ENCODE data around the gene TMEM255B.

GRCh38 chr13:113804703-113805430 is 45.8 kb downstream of the TMEM255B start:
- TF ChIP-seq CTCF (IDR thresholded peaks at IDR 0.05; ENCODE audit: low read length), result no peak
- no peak for TF ChIP-seq EZH2 (optimal IDR thresholded peaks at IDR 0.05; ENCODE audit: low read depth, low read length)
